Measurements from ENCODE around the gene HPSE2.

DNA sequence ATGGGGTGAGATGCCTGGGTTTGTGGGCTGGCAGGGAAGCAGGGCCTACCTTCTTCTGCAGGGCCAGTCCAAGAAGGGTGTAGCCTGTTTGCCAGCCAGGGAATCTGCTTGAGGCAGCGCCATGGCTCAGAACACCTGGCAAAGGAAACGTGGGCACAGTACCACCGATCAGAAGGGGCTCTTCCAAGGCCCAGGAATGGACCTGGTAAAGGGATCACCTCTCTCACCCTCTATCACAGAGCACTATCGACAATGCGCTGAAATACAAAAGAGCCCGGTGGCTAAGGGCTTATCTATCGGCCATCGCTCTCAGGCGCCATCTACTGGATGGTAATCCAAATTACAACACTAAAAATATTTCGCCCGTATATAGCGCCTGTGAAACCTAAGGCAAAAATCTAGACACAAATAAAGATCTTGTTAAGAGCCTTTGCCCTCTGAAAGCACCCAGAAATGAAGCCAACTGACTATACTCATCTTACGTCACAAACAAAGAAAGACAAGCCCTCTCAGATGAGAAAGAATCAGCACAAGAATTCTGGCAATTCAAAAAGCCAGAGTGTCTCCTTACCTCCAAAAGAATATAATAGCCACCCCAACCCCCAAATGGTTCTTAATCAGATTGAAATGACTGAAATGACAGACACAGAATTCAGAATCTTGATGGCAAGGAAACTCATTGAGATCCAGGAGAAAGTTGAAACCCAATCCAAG is 571.2 kb downstream of the HPSE2 start:
- TF ChIP-seq, protein P1, sequence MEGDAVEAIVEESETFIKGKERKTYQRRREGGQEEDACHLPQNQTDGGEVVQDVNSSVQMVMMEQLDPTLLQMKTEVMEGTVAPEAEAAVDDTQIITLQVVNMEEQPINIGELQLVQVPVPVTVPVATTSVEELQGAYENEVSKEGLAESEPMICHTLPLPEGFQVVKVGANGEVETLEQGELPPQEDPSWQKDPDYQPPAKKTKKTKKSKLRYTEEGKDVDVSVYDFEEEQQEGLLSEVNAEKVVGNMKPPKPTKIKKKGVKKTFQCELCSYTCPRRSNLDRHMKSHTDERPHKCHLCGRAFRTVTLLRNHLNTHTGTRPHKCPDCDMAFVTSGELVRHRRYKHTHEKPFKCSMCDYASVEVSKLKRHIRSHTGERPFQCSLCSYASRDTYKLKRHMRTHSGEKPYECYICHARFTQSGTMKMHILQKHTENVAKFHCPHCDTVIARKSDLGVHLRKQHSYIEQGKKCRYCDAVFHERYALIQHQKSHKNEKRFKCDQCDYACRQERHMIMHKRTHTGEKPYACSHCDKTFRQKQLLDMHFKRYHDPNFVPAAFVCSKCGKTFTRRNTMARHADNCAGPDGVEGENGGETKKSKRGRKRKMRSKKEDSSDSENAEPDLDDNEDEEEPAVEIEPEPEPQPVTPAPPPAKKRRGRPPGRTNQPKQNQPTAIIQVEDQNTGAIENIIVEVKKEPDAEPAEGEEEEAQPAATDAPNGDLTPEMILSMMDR (IDR thresholded peaks at IDR 0.05; ENCODE audit: low read depth, low read length) = peak; percentile 68
- no peak for TF ChIP-seq POLR2A (IDR thresholded peaks at IDR 0.05; ENCODE audit: extremely low read depth, insufficient read length)
